ENCODE results near the gene KCNH1. TPM values are rescaled to one million over a fixed set of nuclear protein-coding genes. Genes with fewer than 3 reads are reported as not detected.

KCNH1 gene
- total RNA-seq, 2 donors from 2014 or later = 0.40 to 0.64 TPM

- H3K4me1 ChIP-seq = no peaks in the 10 kb centered on the region
- no peak overlapping the region for H3K4me3 ChIP-seq
- TF ChIP-seq CTCF (IDR thresholded peaks at IDR 0.05) = no peak
- no peaks in the 10 kb centered on the region for H3K9me3 ChIP-seq
- intact Hi-C loops (cut with DNase I) = loop anchor here (1.0 kb wide), 1 partner anchor 8 kb away; no protein-coding TSS in a partner anchor
- H3K36me3 ChIP-seq = no peaks in the 10 kb centered on the region
- no peak for DNase-seq
- no peak overlapping the region for H3K27ac ChIP-seq
- no peaks in the 10 kb centered on the region for H3K27me3 ChIP-seq
- H3K9ac ChIP-seq (ENCODE audit: low read depth in 2 of 2, low read length in 2 of 2) = no peak overlapping the region
Measured at GRCh38 chr1:210786546-210786945, 347.4 kb downstream of the KCNH1 start.

GRCh38 chr1:210783925-210784324, 350.0 kb downstream of the KCNH1 start:
- Histone ChIP-seq H3K36me3 (no peaks in the 10 kb centered on the region), H3K9me3 (no peaks in the 10 kb centered on the region), H3K9ac (ENCODE audit: low read depth in 2 of 2, low read length in 2 of 2) (no peak overlapping the region), H3K4me1 (no peaks in the 10 kb centered on the region), H3K27ac (no peak overlapping the region), H3K27me3 (no peaks in the 10 kb centered on the region), H3K4me3 (no peak overlapping the region)
- TF ChIP-seq CTCF (IDR thresholded peaks at IDR 0.05) = no peak
- intact Hi-C loops (cut with DNase I) = no loop called here
- no peak for DNase-seq

GRCh38 chr1:210781652-210782051, 352.3 kb downstream of the KCNH1 start:
- H3K27me3 ChIP-seq = no peaks in the 10 kb centered on the region
- H3K4me1 ChIP-seq = no peaks in the 10 kb centered on the region
- no peaks in the 10 kb centered on the region for H3K36me3 ChIP-seq
- no peak overlapping the region for H3K27ac ChIP-seq
- H3K4me3 ChIP-seq = no peak overlapping the region
- no peak for TF ChIP-seq CTCF (IDR thresholded peaks at IDR 0.05)
- H3K9ac ChIP-seq (ENCODE audit: low read depth in 2 of 2, low read length in 2 of 2) = no peak overlapping the region
- no peak for DNase-seq
- intact Hi-C loops (cut with DNase I) = no loop called here
- no peaks in the 10 kb centered on the region for H3K9me3 ChIP-seq

GRCh38 chr1:210779269-210779668, 354.7 kb downstream of the KCNH1 start:
- Histone ChIP-seq H3K9ac (ENCODE audit: low read depth in 2 of 2, low read length in 2 of 2) (no peak overlapping the region), H3K27ac (no peak overlapping the region), H3K9me3 (no peaks in the 10 kb centered on the region), H3K36me3 (no peaks in the 10 kb centered on the region), H3K4me1 (no peaks in the 10 kb centered on the region), H3K4me3 (no peak overlapping the region), H3K27me3 (no peaks in the 10 kb centered on the region)
- intact Hi-C loops (cut with DNase I) = no loop called here
- TF ChIP-seq CTCF (IDR thresholded peaks at IDR 0.05) = no peak
- no peak for DNase-seq

- no peaks in the 10 kb centered on the region for H3K27me3 ChIP-seq
- H3K36me3 ChIP-seq = no peaks in the 10 kb centered on the region
- no peaks in the 10 kb centered on the region for H3K4me1 ChIP-seq
- H3K27ac ChIP-seq = no peak overlapping the region
- TF ChIP-seq CTCF (IDR thresholded peaks at IDR 0.05) = no peak
- H3K9ac ChIP-seq (ENCODE audit: low read depth in 2 of 2, low read length in 2 of 2) = no peak overlapping the region
- no peak overlapping the region for H3K4me3 ChIP-seq
- intact Hi-C loops (cut with DNase I) = loop anchor here (1.0 kb wide), 1 partner anchor 8 kb away; no protein-coding TSS in a partner anchor
- H3K9me3 ChIP-seq = no peaks in the 10 kb centered on the region
- DNase-seq = no peak
Measured at GRCh38 chr1:210777914-210778313, 356.0 kb downstream of the KCNH1 start.

GRCh38 chr1:210776712-210777111, 357.2 kb downstream of the KCNH1 start:
- H3K9ac ChIP-seq (ENCODE audit: low read depth in 2 of 2, low read length in 2 of 2) = no peak overlapping the region
- no peaks in the 10 kb centered on the region for H3K27me3 ChIP-seq
- no peaks in the 10 kb centered on the region for H3K4me1 ChIP-seq
- intact Hi-C loops (cut with DNase I) = no loop called here
- H3K9me3 ChIP-seq = no peaks in the 10 kb centered on the region
- TF ChIP-seq CTCF (IDR thresholded peaks at IDR 0.05) = no peak
- no peak overlapping the region for H3K4me3 ChIP-seq
- H3K36me3 ChIP-seq = no peaks in the 10 kb centered on the region
- no peak overlapping the region for H3K27ac ChIP-seq
- no peak for DNase-seq
